Esophagus mucosa (tissue), 1 donor: ENCODE measurements around the gene CHRM1. TPM values are rescaled to one million over a fixed set of nuclear protein-coding genes. Genes with fewer than 3 reads are reported as not detected.
"Not testable (repeated sequence)": the region's sequence is repeated elsewhere in the genome, so short reads cannot be mapped to it uniquely, and the experiment has no call there.

Experiments
- ATAC-seq: fragments of 200-7000 bp; cut with Tn5 transposase; one replicate; pipeline ENCODE4 v1.9.1; 2020
- total RNA-seq: library from RNA; stranded (reverse); gene quantifications from one replicate; pipeline ENCODE4 v1.2.4, GENCODE V29; 2023
- donor health status: DM: yes; HTN: yes; CAD: no.

CHRM1 gene
- total RNA-seq, 1 donor from 2014 or later: not detected

DNA sequence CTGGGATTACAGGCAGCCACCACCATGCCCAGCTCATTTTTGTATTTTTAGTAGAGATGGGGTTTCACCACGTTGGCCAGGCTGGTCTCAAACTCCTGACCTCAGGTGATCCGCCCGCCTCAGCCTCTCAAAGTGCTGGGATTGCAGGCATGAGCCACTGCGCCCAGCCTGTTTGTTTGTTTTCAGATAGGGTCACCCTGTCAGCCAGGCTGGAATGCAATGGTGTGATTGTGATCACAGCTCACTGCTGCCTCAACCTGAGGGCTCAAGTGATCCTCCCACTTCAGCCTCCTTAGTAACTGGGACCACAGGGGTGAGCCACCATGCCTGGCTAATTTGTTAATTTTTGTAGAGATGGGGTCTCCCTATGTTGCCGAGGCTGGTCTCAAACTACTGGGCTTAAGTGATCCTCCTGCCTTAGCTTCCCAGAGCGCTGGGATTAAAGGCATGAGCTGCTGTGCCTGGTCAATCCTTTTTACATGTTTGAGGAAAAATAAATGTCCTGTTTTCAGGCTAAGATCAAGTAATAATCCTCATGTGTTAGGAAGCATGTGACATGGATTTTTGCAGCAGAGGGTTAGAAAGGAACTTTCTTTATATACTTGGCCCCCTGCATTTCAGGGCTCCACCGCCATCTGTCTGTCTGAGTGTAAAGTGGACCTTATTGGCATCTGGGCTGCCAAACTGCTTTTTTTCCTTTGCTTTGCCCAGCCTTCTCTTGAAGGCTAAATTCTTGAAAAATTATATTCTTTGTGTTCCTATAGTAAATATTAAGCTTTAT lies 45.3 kb downstream of the CHRM1 start:
- no peak for ATAC-seq

DNA sequence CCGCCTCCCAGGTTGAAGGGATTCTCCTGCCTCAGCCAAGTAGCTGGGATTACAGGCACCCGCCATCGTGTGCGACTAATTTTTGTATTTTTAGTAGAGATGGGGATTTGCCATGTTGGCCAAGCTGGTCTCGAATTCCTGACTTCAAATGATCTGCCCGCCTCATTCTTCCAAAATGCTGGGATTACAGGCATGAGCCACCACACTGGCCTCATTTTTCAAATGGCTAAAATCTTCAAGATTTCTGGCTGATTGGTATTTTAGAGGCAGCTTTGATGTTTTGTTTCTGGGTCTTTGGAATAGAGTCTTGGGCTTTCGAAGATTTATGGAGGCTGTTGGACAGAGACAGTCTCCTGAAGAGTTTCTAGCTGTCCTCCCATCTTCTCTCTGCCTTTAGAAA lies 46.3 kb downstream of the CHRM1 start:
- no peak for ATAC-seq

DNA sequence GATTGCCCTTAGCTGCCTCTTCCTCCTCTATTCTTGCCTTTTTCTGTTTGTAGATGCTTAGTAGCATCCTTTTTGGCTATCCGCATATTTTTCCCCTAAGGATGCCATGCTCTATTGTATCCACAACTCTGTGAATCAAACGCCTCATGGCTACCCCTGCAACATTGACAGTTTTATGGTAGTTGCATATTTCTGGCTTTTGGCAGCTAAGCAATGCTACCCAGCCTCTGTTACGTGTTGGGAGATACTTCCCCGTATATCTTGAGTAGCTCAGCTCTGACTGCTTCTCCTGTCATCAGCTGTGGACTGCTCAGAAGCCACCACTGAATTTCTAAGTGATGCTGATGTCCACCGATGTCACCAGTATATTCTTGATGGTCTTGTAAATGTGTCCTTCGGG lies 55.5 kb downstream of the CHRM1 start:
- ATAC-seq: no peak

DNA sequence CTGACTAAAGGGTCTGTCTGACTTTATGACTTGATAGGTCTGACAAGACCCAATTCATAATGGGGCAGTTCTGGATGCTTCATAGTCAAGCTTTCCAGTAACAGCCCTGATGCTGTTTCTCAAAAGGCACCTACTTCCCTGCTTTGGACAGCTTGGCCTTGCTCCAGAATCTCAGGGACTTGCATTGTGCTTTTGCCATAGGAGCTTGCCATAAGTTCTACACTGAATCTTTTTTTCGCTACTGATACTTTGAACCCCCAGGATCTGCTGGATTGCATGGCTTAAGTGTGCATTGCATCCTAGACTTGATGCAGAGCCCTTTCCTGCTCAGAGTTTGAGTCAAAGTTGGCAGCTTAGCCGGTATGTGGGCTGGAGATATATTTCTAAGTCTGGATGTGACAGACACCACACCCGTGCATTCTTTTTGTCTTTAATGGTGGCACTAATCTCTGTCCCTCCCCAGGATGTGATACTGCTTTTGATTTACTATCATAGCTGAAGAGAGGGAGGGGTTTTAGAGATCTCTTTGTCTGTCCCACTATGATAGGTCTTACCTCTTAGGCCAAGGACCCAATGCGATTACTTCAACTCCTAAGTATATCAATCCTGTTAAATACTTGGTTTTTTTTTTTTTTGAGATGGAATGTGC lies 57.4 kb downstream of the CHRM1 start:
- no peak for ATAC-seq

DNA sequence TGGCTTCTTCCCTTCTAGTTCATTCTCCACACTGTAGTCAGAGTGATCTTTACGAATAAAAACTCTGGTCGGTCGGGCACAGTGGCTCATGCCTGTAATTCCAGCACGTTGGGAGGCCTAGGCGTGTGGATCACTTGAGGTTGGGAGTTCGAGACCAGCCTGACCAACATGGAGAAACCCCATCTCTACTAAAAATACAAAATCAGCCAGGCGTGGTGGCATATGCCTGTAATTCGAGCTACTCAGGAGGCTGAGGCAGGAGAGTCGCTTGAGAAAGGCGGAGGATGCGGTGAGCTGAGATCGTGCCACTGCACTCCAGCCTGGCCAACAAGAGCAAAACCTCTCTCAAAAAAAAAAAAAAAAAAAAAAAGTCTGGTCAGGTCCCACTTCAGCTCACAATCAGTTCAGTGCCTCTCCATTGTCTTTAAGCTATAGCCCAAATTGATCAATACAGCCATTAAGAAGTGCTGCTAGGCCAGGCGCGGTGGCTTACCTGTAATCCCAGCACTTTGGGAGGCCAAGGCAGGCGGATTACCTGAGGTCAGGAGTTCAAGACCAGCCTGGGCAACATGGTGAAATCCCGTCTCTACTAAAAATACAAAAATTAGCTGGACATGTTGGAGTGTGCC lies 59.5 kb downstream of the CHRM1 start:
- ATAC-seq: not testable (repeated sequence)

DNA sequence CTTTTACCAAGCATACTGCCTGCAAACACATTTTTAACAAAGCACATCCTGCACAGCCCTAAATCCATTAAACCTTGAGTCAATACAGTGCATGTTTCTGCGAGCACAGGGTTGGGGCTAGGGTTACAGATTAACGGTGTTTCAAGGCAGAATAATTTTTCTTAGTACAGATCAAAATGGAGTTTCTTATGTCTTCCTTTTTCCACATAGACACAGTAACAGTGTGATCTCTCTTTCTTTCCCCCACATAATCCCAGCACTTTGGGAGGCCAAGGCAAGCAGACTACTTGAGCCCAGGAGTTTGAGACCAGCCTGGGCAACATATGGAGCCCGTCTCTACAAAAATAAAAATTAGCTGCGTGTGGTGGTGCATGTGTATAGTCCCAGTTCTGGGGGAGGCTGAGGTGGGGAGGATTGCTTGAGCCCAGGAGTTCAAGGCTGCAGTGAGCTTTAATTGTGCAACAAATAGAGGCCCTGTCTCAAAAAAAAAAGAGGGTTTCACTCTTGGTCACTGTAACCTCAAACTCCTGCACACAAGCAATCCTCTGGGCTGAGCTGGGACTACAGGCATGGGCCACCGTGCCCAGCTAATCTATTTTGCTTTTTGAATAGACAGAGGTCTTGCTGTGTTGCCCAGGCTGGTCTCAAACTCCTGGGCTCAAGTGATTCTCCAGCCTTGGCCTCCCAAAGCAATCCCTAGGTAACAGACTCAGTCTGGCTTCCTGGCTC lies 60.2 kb downstream of the CHRM1 start:
- no peak for ATAC-seq

DNA sequence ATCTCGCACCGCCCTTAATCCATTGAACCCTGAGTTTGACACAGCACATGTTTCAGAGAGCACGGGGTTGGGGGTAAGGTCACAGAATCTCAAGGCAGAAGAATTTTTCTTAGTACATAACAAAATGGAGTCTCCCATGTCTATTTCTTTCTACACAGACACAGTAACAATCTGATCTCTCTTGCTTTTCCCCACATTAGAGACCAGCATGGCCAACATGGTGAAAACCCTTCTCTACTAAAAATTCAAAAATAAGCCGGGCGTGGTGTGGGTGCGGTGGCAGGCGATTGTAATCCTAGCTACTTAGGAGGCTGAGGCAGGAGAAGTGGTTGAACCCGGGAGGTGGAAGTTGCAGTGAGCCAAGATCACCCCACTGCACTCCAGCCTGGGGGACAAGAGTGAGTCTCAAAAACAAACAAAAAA lies 61.9 kb downstream of the CHRM1 start:
- ATAC-seq: not testable (repeated sequence)

Other genes with a start within 250 kb of the CHRM1 start
- gene UQCC3, start 249.7 kb downstream of the CHRM1 start, total RNA-seq: 8.8 TPM
- gene LBHD1, start 249.1 kb downstream of the CHRM1 start, total RNA-seq: 4.7 TPM
- 65.6 TPM for gene UBXN1, start 242.3 kb downstream of the CHRM1 start, total RNA-seq
- 1.1 TPM for gene LRRN4CL, start 231.8 kb downstream of the CHRM1 start, total RNA-seq
- gene BSCL2, start 213.9 kb downstream of the CHRM1 start, total RNA-seq: 42.4 TPM
- not detected for gene GNG3, start 213.7 kb downstream of the CHRM1 start, total RNA-seq
- 29.5 TPM for gene HNRNPUL2, start 193.9 kb downstream of the CHRM1 start, total RNA-seq
- gene TTC9C, start 192.9 kb downstream of the CHRM1 start, total RNA-seq: 13.5 TPM
- 8.0 TPM for gene ZBTB3, start 167.2 kb downstream of the CHRM1 start, total RNA-seq
- gene POLR2G, start 159.8 kb downstream of the CHRM1 start, total RNA-seq: 75.5 TPM
- 10.3 TPM for gene TAF6L, start 150.0 kb downstream of the CHRM1 start, total RNA-seq
- gene TMEM179B, start 134.0 kb downstream of the CHRM1 start, total RNA-seq: 30.2 TPM
- gene TMEM223, start 129.4 kb downstream of the CHRM1 start, total RNA-seq: 10.0 TPM
- 39.1 TPM for gene NXF1, start 115.9 kb downstream of the CHRM1 start, total RNA-seq
- gene STX5, start 89.3 kb downstream of the CHRM1 start, total RNA-seq: 25.1 TPM
- gene TEX54, start 88.5 kb downstream of the CHRM1 start, total RNA-seq: not detected
- gene WDR74, start 81.8 kb downstream of the CHRM1 start, total RNA-seq: 41.0 TPM
- gene SLC3A2, start 40.5 kb downstream of the CHRM1 start, total RNA-seq: 233 TPM
- not detected for gene SLC22A6, start 63.6 kb upstream of the CHRM1 start, total RNA-seq
- not detected for gene SLC22A8, start 94.5 kb upstream of the CHRM1 start, total RNA-seq
- not detected for gene SLC22A24, start 222.9 kb upstream of the CHRM1 start, total RNA-seq